HCT116 (cell line): ENCODE data around the gene BMP5. TPM values are rescaled to one million over a fixed set of nuclear protein-coding genes. Genes with fewer than 3 reads are reported as not detected.

Experiments used
- ATAC-seq: fragments of 200-7000 bp; cut with Tn5 transposase; 2 replicates; pipeline ENCODE4 v1.9.1; 2020; ENCODE audit warnings: mild to moderate bottlenecking, moderate library complexity
- BruUV-seq: library from RNA; stranded (reverse); fragments of 400-500 nt; replicated peaks from 2 replicates; lab custom pipeline; 2021; lab: Mats Ljungman, UMichigan
- CTCF ChIA-PET: fragments of 300-600 bp; sonication (Branson Sonifier 250); formaldehyde crosslinking; loops from one replicate; lab custom pipeline; 2021; ENCODE audit warnings: antibody characterized with exemption; lab: Charles Lee
- POLR2A ChIA-PET: fragments of 300-600, 350-600 bp; sonication (Branson Sonifier 250); formaldehyde crosslinking; loops from one replicate; lab custom pipeline; 2021; ENCODE audit warnings: antibody characterized with exemption; lab: Charles Lee
- RAD21 ChIA-PET, 2 experiments: fragments of 300-600 bp; sonication (Branson Sonifier 250); formaldehyde crosslinking; loops; one replicate each; lab custom pipeline; 2023; ENCODE audit warnings: low total read pairs in 2 of 2; ENCODE audit not compliant: uncharacterized antibody in 2 of 2, unreplicated experiment in 2 of 2, low non-redundant PET in 1 of 2; lab: Charles Lee
- DNase-seq: peaks from one replicate; pipeline ENCODE4 v3.0.0-alpha.2; 2010; ENCODE audit warnings: low read depth, low spot score
- H2AFZ ChIP-seq: fragments of 200-600 bp; shearing (Covaris generic), sonication (generic); 2 replicates; pipeline ENCODE4 v1.6.1; 2017; ENCODE audit warnings: low read depth, mixed run types, mixed read lengths, antibody characterized with exemption, low read length; ENCODE audit not compliant: poor library complexity, severe bottlenecking
- H3K27ac ChIP-seq: 2 replicates; pipeline ENCODE4 v1.5.1; 2012; ENCODE audit warnings: low read depth, low read length
- H3K27me3 ChIP-seq: fragments of 200-600 bp; sonication (generic); 2 replicates; pipeline ENCODE4 v1.6.1; 2016; ENCODE audit warnings: mixed run types, low read length, mixed read lengths; ENCODE audit not compliant: insufficient read depth
- H3K36me3 ChIP-seq, 2 experiments: fragments of 200-500 bp in 1 of 2; fragments of 200-600 bp in 1 of 2; sonication (Bioruptor generic) in 1 of 2; sonication (generic) in 1 of 2; 2 replicates each; pipeline versions ENCODE4 v1.5.1 to v1.6.1; 2014 to 2016; ENCODE audit warnings: low read length in 2 of 2, inconsistent platforms in 1 of 2, mixed read lengths in 1 of 2, mixed run types in 1 of 2; ENCODE audit not compliant: insufficient read depth in 2 of 2, control insufficient read depth in 1 of 2
- H3K4me1 ChIP-seq, 2 experiments: fragments of 200-600 bp in 1 of 2; sonication (generic) in 1 of 2; 2 replicates each; pipeline versions ENCODE4 v1.5.1 to v1.6.1; 2012 to 2017; ENCODE audit warnings: low read length in 2 of 2, inconsistent platforms in 1 of 2, mild to moderate bottlenecking in 1 of 2, mixed read lengths in 1 of 2, mixed run types in 1 of 2, moderate library complexity in 1 of 2; ENCODE audit not compliant: insufficient read depth in 2 of 2, control insufficient read depth in 1 of 2
- H3K4me2 ChIP-seq: fragments of 200-600 bp; sonication (generic); 2 replicates; pipeline ENCODE4 v1.6.1; 2017; ENCODE audit warnings: mixed run types, low read length, mixed read lengths
- H3K4me3 ChIP-seq, 2 experiments: fragments of 200-600 bp in 1 of 2; sonication (generic) in 1 of 2; replicated peaks in 1 of 2; 2 replicates each; pipeline ENCODE4 v1.5.1; 2011 to 2016; ENCODE audit warnings: low read length in 2 of 2, control low read depth in 1 of 2, low read depth in 1 of 2, mild to moderate bottlenecking in 1 of 2, mixed read lengths in 1 of 2, mixed run types in 1 of 2
- H3K79me2 ChIP-seq: fragments of 200-600 bp; sonication (generic); 2 replicates; pipeline ENCODE4 v1.6.1; 2017; ENCODE audit warnings: mild to moderate bottlenecking, mixed run types, low read length, moderate library complexity, mixed read lengths; ENCODE audit not compliant: insufficient read depth
- H3K9ac ChIP-seq: fragments of 200-600 bp; sonication (generic); 2 replicates; pipeline ENCODE4 v1.6.1; 2016; ENCODE audit warnings: low read length, mixed read lengths
- H3K9me2 ChIP-seq: fragments of 200-600 bp; sonication (generic), shearing (Covaris generic); 2 replicates; pipeline ENCODE4 v1.6.1; 2017; ENCODE audit warnings: mixed run types, mild to moderate bottlenecking, moderate library complexity; ENCODE audit not compliant: insufficient read depth
- H3K9me3 ChIP-seq, 2 experiments: fragments of 200-500 bp in 1 of 2; fragments of 200-600 bp in 1 of 2; sonication (Bioruptor generic) in 1 of 2; sonication (generic) in 1 of 2; 2 replicates each; pipeline ENCODE4 v1.6.1; 2014 to 2017; ENCODE audit warnings: low read length in 2 of 2, mixed read lengths in 2 of 2, inconsistent platforms in 1 of 2, low read depth in 1 of 2, mild to moderate bottlenecking in 1 of 2, mixed run types in 1 of 2, moderate library complexity in 1 of 2; ENCODE audit not compliant: control insufficient read depth in 1 of 2, insufficient read depth in 1 of 2
- H4K20me1 ChIP-seq: fragments of 200-600 bp; sonication (generic), shearing (Covaris generic); 2 replicates; pipeline ENCODE4 v1.6.1; 2017; ENCODE audit warnings: mixed run types, mild to moderate bottlenecking, moderate library complexity; ENCODE audit not compliant: insufficient read depth
- CBX3 ChIP-seq: IDR thresholded peaks from 2 replicates; pipeline ENCODE4 v1.6.1; 2012; ENCODE audit warnings: low read depth
- CEBPB ChIP-seq: IDR thresholded peaks from 2 replicates; pipeline ENCODE4 v1.6.1; 2012; ENCODE audit warnings: low read depth
- EGR1 ChIP-seq: IDR thresholded peaks from 2 replicates; pipeline ENCODE4 v1.6.1; 2012; ENCODE audit warnings: low read depth
- ELF1 ChIP-seq: IDR thresholded peaks from 2 replicates; pipeline ENCODE4 v1.6.1; 2012; ENCODE audit warnings: low read depth, borderline replicate concordance
- FOSL1 ChIP-seq: IDR thresholded peaks from 2 replicates; pipeline ENCODE4 v1.6.1; 2012; ENCODE audit warnings: low read depth
- POLR2A ChIP-seq: IDR thresholded peaks from 2 replicates; pipeline ENCODE4 v1.7.0; 2011; ENCODE audit warnings: borderline replicate concordance; ENCODE audit not compliant: insufficient read depth, insufficient read length; ENCODE audit errors: extremely low read depth
- POLR2AphosphoS5 ChIP-seq: IDR thresholded peaks from 2 replicates; pipeline ENCODE4 v1.6.1; 2011; ENCODE audit warnings: mild to moderate bottlenecking, low read depth, low read length, moderate library complexity
- RAD21 ChIP-seq: IDR thresholded peaks from 2 replicates; pipeline ENCODE4 v1.6.1; 2012; ENCODE audit warnings: low read depth, mild to moderate bottlenecking
- SIN3A ChIP-seq: IDR thresholded peaks from 2 replicates; pipeline ENCODE4 v1.6.1; 2012; ENCODE audit warnings: low read depth
- SP1 ChIP-seq: IDR thresholded peaks from 2 replicates; pipeline ENCODE4 v1.6.1; 2012; ENCODE audit warnings: low read depth
- TCF7L2 ChIP-seq: IDR thresholded peaks from 2 replicates; pipeline ENCODE4 v1.7.0; 2011; ENCODE audit warnings: borderline replicate concordance, inconsistent platforms; ENCODE audit not compliant: insufficient read depth, insufficient read length; ENCODE audit errors: extremely low read depth
- YY1 ChIP-seq: IDR thresholded peaks from 2 replicates; pipeline ENCODE4 v1.6.1; 2011; ENCODE audit warnings: low read length, low read depth, moderate library complexity, mild to moderate bottlenecking; ENCODE audit not compliant: insufficient replicate concordance; ENCODE audit errors: extremely low read depth
- ZNF274 ChIP-seq: fragments of 200-500 bp; sonication (Bioruptor generic); IDR thresholded peaks from 2 replicates; pipeline ENCODE4 v1.6.1; 2014; ENCODE audit warnings: mild to moderate bottlenecking, low read depth, low read length, inconsistent platforms
- intact Hi-C: fragments of 100-400 bp; cut with micrococcal nuclease; formaldehyde crosslinking; loops from 2 replicates; pipeline ENCODE4 v1.10.0; 2022
- total RNA-seq: library from RNA; stranded (reverse); gene quantifications from one replicate; pipeline ENCODE4 v1.2.1, GENCODE V29; 2021; ENCODE audit not compliant: unreplicated experiment
- TF ChIP-seq, protein P1 (sequence below): IDR thresholded peaks from 2 replicates; pipeline ENCODE4 v1.6.1; 2011; ENCODE audit warnings: mild to moderate bottlenecking, low read length, moderate library complexity; ENCODE audit not compliant: insufficient replicate concordance; ENCODE audit errors: extremely low read depth
- TF ChIP-seq, protein P2 (sequence below): IDR thresholded peaks from 2 replicates; pipeline ENCODE4 v1.6.1; 2012
- TF ChIP-seq, protein P3 (sequence below), 3 experiments: fragments of 200-600 bp in 1 of 3; sonication (generic) in 1 of 3; IDR thresholded peaks in 2 of 3; conservative IDR thresholded peaks in 1 of 3; 2 replicates each; pipeline ENCODE4 v1.5.1; 2012 to 2017; ENCODE audit warnings: low read depth in 2 of 3, low read length in 2 of 3, antibody characterized with exemption in 1 of 3, borderline replicate concordance in 1 of 3, control low read depth in 1 of 3, mild to moderate bottlenecking in 1 of 3, mixed read lengths in 1 of 3, mixed run types in 1 of 3, moderate library complexity in 1 of 3; ENCODE audit not compliant: insufficient read depth in 1 of 3
- TF ChIP-seq, protein P4 (sequence below): IDR thresholded peaks from 2 replicates; pipeline ENCODE4 v1.6.1; 2012; ENCODE audit warnings: low read depth
- TF ChIP-seq, protein P5 (sequence below): IDR thresholded peaks from 2 replicates; pipeline ENCODE4 v1.6.1; 2012

Gene BMP5
- total RNA-seq, 1 experiment from 2014 or later = not detected

DNA sequence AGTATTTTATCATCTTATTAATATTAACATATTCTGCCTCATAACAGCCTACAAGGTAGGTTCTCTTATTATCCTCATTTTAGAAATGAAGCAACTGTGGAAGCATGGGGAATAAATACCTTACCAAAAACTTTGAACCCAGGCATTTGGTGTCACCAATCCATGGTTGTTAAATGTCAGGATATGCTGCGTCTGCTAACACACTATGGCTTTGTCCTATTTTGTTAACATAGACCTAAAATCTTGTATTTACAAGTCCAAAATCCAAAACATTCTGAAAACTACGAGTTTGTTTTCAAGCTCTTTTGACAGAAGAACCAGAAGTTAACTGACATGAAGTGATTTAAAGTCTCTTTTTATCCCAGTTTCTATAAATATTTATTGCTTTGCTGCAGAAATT lies 53.4 kb downstream of the BMP5 start:
- Histone ChIP-seq H3K9me3 (no peaks in the 10 kb centered on the region), H3K4me1 (no peaks in the 10 kb centered on the region)
- no TSS peak for BruUV-seq

More for the DNA sequence above, 53.4 kb downstream of the BMP5 start:
- Histone ChIP-seq H2AFZ (no peak overlapping the region), H3K9ac (no peak overlapping the region), H3K4me3 (no peak overlapping the region), H3K4me2 (no peak overlapping the region), H4K20me1 (no peaks in the 10 kb centered on the region), H3K27ac (no peak overlapping the region)
- DNase-seq = no peak
- TF ChIP-seq SIN3A = no peak
- no peak for TF ChIP-seq TCF7L2
- TF ChIP-seq ZNF274 = no peak
- TF ChIP-seq YY1 = no peak
- no peak for TF ChIP-seq RAD21
- no peak for TF ChIP-seq ELF1
- TF ChIP-seq, protein P1, sequence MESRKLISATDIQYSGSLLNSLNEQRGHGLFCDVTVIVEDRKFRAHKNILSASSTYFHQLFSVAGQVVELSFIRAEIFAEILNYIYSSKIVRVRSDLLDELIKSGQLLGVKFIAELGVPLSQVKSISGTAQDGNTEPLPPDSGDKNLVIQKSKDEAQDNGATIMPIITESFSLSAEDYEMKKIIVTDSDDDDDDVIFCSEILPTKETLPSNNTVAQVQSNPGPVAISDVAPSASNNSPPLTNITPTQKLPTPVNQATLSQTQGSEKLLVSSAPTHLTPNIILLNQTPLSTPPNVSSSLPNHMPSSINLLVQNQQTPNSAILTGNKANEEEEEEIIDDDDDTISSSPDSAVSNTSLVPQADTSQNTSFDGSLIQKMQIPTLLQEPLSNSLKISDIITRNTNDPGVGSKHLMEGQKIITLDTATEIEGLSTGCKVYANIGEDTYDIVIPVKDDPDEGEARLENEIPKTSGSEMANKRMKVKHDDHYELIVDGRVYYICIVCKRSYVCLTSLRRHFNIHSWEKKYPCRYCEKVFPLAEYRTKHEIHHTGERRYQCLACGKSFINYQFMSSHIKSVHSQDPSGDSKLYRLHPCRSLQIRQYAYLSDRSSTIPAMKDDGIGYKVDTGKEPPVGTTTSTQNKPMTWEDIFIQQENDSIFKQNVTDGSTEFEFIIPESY = no peak
- TF ChIP-seq, protein P2, sequence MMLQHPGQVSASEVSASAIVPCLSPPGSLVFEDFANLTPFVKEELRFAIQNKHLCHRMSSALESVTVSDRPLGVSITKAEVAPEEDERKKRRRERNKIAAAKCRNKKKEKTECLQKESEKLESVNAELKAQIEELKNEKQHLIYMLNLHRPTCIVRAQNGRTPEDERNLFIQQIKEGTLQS = no peak
- TF ChIP-seq CEBPB = no peak
- TF ChIP-seq POLR2AphosphoS5 = no peak
- TF ChIP-seq SP1 = no peak
- TF ChIP-seq CBX3 = no peak
- TF ChIP-seq POLR2A = no peak
- TF ChIP-seq, protein P3, sequence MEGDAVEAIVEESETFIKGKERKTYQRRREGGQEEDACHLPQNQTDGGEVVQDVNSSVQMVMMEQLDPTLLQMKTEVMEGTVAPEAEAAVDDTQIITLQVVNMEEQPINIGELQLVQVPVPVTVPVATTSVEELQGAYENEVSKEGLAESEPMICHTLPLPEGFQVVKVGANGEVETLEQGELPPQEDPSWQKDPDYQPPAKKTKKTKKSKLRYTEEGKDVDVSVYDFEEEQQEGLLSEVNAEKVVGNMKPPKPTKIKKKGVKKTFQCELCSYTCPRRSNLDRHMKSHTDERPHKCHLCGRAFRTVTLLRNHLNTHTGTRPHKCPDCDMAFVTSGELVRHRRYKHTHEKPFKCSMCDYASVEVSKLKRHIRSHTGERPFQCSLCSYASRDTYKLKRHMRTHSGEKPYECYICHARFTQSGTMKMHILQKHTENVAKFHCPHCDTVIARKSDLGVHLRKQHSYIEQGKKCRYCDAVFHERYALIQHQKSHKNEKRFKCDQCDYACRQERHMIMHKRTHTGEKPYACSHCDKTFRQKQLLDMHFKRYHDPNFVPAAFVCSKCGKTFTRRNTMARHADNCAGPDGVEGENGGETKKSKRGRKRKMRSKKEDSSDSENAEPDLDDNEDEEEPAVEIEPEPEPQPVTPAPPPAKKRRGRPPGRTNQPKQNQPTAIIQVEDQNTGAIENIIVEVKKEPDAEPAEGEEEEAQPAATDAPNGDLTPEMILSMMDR (IDR thresholded peaks at IDR 0.05 in 2 of 3, conservative IDR thresholded peaks at IDR 0.05 in 1 of 3; ENCODE audit: borderline replicate concordance in 1 of 3, insufficient read depth in 1 of 3, low read depth in 2 of 3, low read length in 2 of 3) = no peak
- no peak for TF ChIP-seq FOSL1
- TF ChIP-seq, protein P4, sequence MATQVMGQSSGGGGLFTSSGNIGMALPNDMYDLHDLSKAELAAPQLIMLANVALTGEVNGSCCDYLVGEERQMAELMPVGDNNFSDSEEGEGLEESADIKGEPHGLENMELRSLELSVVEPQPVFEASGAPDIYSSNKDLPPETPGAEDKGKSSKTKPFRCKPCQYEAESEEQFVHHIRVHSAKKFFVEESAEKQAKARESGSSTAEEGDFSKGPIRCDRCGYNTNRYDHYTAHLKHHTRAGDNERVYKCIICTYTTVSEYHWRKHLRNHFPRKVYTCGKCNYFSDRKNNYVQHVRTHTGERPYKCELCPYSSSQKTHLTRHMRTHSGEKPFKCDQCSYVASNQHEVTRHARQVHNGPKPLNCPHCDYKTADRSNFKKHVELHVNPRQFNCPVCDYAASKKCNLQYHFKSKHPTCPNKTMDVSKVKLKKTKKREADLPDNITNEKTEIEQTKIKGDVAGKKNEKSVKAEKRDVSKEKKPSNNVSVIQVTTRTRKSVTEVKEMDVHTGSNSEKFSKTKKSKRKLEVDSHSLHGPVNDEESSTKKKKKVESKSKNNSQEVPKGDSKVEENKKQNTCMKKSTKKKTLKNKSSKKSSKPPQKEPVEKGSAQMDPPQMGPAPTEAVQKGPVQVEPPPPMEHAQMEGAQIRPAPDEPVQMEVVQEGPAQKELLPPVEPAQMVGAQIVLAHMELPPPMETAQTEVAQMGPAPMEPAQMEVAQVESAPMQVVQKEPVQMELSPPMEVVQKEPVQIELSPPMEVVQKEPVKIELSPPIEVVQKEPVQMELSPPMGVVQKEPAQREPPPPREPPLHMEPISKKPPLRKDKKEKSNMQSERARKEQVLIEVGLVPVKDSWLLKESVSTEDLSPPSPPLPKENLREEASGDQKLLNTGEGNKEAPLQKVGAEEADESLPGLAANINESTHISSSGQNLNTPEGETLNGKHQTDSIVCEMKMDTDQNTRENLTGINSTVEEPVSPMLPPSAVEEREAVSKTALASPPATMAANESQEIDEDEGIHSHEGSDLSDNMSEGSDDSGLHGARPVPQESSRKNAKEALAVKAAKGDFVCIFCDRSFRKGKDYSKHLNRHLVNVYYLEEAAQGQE = no peak
- no peak for TF ChIP-seq EGR1
- TF ChIP-seq, protein P5, sequence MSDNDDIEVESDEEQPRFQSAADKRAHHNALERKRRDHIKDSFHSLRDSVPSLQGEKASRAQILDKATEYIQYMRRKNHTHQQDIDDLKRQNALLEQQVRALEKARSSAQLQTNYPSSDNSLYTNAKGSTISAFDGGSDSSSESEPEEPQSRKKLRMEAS = no peak
- TF ChIP-seq, all 23 proteins: peak for 0
- ATAC-seq = no peak
- H3K9me2 ChIP-seq = no peaks in the 10 kb centered on the region
- RAD21 ChIA-PET = no interaction called here
- CTCF ChIA-PET = no interaction called here
- peaks cover 51% of the 10 kb centered on the region for H3K27me3 ChIP-seq
- H3K36me3 ChIP-seq = no peaks in the 10 kb centered on the region
- no peaks in the 10 kb centered on the region for H3K79me2 ChIP-seq
- intact Hi-C loops = no loop called here
- POLR2A ChIA-PET = no interaction called here
